HG02884 (cell line): Measurements from ENCODE around the gene CADPS.

ENCODE experiments used
- ATAC-seq: cut with Tn5 transposase; IDR thresholded peaks from one replicate; pipeline ENCODE4 v1.9.1; 2021; ENCODE audit warnings: mild to moderate bottlenecking, moderate library complexity; ENCODE audit not compliant: unreplicated experiment

CADPS gene

DNA sequence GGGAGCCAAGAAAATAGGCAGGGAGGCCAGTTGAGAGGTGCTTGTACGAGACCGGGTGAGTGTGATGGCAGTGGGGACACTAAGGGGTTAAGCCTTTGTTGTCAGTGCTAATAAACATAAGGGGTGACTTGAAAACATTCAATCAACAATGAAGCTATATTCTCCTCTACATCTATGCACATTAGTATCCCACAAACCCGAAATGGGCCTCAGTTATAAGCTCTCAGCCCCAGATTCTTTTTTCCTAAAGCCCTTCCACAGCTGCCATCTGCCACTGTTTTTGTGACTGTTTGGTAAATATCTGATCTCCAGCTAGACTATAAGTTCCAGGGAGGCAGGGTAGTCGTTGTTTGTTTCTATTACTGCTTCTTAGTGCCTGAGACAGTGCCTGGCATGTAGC, 118.2 kb downstream of the CADPS start:
- ATAC-seq = no peak

DNA sequence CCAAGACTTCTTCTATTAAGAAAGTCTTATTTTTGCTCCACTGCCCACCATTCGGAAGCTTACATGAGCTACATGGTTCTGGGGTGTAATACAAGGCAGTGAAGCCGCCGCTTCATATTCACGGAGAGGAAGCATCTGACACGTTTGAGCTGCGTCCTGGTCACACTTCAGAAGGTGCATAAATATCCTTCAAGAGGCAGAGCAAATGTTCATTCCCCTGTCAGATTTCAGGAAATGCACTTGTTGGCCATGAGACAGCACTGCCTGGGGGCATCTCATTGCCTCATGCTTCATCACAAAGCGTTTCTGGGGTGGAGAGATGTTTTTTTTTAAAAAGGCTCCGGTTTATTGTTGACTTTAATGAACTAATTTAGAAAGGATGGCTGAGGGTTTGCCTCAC, 119.9 kb downstream of the CADPS start:
- ATAC-seq = no peak

- ATAC-seq = no peak
These were observed 125.6 kb downstream of the CADPS start for GRCh38 chr3:62749657-62750056.

DNA sequence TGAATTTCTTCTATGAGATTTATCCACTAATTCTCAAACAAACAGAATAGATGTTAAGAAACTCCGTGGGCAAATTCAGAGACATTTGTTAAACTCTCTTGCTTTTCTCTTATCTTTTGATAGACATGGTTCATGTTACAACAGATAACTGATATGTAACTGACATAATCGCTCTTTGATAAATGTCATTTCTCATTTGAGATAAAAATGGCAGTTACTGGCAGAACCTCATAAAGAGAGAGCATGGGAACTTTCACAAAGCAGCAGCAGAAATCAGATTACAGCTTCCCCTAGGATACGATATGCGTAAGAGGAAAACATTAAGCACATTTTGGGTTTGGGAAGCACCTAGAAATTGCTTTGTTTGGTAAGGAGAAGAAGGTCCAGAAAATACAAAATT, 126.1 kb downstream of the CADPS start:
- ATAC-seq = no peak

DNA sequence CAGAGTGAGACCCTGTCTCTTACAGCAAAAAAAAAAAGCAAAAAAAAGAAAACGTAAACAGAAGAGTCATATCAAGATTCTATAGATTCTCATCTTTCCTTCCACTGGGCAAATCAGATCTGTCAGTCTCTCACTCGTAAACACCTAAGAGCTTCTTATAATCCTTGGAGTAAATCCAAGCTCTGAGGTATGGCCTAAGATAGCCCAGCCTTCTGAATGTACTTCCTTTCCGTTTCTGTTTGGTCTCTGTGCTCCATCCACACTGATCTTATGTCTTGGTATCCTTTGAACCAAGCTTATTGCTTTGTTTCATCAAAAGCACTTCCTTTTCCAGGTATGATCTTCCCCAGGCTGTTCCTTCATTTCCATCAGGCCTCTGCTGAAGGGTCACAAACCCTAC, 137.8 kb downstream of the CADPS start:
- no peak for ATAC-seq

DNA sequence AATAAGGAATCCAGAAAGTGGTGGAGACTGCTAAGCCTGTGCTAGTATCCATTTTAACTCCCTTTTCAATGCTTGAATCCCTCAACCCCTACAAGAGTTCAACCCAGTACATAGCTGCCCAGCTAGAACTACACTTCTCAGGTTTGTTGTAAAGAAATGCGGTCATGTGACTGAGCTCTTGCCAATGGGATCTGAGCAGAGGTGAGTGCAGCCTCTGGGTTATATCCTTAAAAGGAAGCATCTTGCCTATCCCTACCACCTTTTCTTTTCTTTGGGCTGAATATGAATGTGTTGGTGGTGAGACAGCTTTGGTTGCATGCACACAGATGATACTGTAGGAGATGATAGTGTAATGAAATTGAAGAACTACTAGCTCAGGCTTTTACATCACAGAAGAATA, 139.7 kb downstream of the CADPS start:
- no peak for ATAC-seq

- no peak for ATAC-seq
These were observed 142.9 kb downstream of the CADPS start for GRCh38 chr3:62732183-62732904.

- ATAC-seq = no peak
These were observed 147.2 kb downstream of the CADPS start for GRCh38 chr3:62727981-62728380.

DNA sequence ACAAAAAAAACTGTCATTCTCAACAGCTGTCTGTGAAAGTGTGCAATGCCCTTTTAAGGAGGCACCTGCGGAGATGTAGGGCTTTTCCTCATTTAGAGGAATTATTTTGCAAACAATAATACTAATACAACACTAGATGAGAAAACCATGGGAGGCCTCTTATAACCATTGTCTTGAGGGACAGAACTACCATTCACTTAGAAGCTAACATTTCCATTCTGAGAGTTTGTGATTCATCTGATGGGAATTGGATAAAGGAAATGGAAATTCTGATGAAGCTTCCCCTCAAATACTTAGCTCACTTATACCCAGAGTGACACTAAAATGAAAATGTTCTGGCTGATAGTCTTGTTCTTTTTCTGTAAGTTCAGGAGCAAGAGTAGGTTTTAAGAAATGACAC, 147.7 kb downstream of the CADPS start:
- no peak for ATAC-seq

DNA sequence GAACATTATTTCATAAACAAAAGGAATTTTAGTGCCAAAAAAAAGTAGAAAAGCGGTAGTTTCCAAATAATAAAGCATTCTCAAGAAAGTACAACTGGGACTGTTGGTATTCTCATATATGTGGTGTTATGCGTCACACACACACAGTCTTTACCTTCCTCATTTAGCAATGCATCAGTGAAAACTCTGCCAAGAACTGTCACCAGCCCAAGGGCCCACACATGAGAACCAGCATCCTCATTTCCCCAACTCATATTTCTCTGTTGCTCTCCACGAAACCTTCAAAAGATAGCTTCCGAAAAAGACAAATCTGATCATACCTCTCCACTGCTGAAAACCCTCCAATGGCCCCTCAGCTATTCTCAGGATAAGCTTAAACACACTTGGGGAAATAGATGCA, 150.7 kb downstream of the CADPS start:
- no peak for ATAC-seq

DNA sequence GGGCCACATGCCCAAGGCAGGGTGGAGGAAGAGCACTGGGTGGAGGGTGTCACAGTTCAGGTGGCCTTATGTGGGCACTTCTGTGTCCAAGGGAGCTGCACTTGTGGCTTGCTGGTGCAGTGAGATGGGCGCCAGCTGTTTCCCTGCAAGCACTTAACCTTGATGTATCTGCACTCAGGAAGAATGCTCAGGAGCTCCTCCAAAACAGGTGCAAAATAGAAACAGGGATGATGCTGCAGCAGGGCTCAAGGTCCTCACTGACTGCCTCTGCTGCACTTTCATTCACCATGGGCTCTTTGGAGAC, 151.3 kb downstream of the CADPS start:
- no peak for ATAC-seq

DNA sequence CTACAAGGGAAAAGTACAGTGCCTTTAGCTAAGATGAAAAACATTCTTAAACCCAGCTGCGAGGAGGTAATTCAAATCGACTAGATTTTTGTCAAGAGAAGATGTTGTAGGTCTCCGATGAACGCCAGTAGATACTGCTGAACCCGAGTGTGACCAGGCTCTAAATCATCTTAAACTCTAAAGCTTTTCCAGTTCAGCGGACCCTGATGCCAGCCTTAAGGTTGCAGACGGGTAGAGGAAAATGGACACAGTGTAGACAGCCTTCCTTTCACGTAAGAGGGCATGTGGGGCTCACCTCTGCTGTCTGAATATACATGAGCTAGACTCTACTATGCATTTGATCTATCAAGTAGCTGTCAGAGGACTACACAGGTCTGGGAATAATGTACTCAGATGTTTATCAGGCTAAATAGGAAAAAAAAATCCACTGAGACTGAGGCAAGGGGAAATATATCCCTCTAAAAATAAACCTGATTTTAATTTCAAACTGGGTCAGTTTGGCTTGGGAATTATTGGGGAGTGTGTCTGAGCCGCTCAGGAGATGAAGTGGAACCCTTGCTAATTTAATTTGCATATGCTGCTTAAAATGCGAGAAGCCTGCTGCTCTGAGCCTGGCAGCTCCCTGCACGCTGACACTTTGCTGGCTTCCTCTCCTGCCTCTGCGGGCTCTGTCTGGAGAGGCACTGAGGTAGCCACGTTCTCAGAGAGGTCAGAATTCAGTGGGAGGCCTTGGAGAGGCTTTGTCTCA, 151.9 kb downstream of the CADPS start:
- peak; percentile 47 for ATAC-seq

GRCh38 chr3:62722344-62722743, 152.9 kb downstream of the CADPS start:
- no peak for ATAC-seq

DNA sequence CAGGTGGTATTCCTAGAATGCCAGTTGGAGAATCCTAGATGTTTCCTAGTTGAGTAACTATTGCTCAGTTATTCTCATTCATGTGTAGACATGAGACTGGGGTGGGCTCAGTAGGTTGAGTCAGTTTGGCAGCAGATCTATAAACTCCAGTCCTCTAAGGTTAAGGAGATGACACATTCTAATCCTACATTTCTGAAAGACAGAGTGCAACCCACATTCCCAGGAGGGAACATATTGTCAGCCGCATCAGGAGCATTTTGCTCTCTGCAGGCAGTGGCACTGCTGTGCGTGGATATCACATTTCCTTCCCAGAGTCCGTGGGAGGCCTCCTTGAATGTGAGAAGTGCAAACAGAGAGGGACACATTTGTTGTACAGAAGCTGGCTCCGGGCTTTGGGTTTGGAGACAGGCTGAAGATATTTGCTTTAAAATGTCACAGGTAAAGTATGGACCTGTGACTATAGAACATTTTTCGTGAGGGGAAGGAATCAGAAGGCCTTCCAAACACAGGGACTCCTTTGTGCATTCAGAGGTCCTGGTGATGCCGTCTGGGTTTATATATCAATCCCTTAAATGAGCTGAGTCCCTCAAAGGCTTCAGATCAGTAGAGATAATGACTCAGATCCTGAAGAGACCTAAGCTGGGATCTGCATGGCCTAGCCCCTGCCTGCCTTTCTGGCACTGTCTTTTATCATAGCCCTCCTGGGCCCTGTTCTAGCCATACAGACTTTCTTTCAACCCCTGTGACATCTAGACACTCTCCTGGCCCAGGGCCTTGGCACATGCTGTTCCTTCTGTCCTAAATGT, 156.5 kb downstream of the CADPS start:
- ATAC-seq = no peak

- ATAC-seq = no peak
These were observed 157.2 kb downstream of the CADPS start for GRCh38 chr3:62718011-62718410.

DNA sequence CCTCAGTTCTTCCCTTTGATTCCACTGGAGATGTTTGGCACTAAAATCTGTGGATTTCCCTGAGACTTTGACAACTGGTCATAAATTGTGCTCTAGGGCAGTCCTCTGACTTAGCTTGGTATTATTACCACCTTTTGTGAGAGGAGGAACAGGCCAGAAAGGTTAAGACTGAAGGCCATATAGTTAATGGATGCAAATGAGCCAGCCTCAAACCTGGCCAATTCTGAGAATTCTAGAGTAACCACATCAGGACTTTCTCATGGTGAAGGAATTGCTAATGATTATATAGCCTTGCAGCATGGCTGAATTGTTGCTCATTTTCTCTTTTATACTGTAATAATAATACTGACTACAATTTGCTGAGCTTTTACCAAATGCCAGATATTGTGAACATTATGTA, 162.5 kb downstream of the CADPS start:
- no peak for ATAC-seq

DNA sequence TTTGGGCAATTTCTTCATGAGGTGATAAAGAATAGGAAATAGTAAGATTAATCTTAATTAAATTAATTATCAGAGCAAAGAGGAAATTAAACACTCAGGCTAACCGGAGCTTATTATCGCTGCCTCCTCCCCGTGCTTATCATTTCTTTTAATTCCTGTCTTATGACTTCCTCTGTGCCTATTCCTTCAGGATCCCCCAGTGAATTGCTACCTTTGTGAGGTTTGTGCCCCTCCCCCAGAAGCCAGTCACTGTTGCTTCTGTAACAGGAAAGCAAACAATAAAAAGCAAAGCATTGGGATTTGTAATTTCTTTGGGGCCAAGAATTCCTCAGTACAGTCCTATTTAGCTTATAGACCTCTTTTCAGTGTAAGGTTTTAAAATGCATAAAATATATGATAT, 164.5 kb downstream of the CADPS start:
- no peak for ATAC-seq

GRCh38 chr3:62708638-62709373, 166.4 kb downstream of the CADPS start:
- ATAC-seq = no peak

DNA sequence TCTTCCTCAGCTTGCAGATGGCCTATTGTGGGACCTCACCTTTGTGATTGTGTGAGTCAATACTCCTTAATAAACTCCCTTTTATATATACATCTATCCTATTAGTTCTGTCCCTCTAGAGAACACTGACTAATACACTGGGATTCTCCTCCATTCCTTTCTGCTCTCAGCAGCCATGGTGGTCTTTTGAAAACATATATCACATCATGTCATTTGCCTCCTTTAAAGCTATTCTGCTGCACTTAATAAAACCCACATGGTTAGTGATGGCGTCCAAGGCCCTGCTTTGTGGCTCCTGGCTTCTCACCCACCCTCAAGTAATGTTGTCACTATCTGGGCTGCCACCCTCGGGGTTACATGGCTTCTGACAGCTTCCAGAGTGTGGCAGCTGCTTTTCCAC, 169.5 kb downstream of the CADPS start:
- ATAC-seq = no peak

GRCh38 chr3:62703451-62704167, 171.6 kb downstream of the CADPS start:
- ATAC-seq = no peak

GRCh38 chr3:62700357-62700756, 174.9 kb downstream of the CADPS start:
- no peak for ATAC-seq
